NCI-H748 (cell line): ENCODE data around the gene CD302.
A peak's percentile ranks its signal among the peaks of the same experiment; 100 is the strongest.
"Not testable (repeated sequence)": the region's sequence is repeated elsewhere in the genome, so short reads cannot be mapped to it uniquely, and the experiment has no call there.

Experiments
- DNase-seq: peaks from one replicate; lab custom pipeline; 2025; ENCODE audit not compliant: unreplicated experiment; lab: John Stamatoyannopoulos, UW

The CD302 gene

GRCh38 chr2:159797543-159798375 lies at the start of gene CD302:
Gene CD302 (minus strand): TSS chr2:159798208. CDS start chr2:159798198, 10 bp downstream.
- DNase-seq: peak; percentile 73

- DNase-seq: no peak
Observed at GRCh38 chr2:159846564-159846963, 48.6 kb upstream of the CD302 start.

- DNase-seq: no peak
Observed at GRCh38 chr2:159840616-159841015, 42.6 kb upstream of the CD302 start.

- DNase-seq: no peak
Observed at GRCh38 chr2:159832858-159833257, 34.9 kb upstream of the CD302 start.

GRCh38 chr2:159832026-159832425 lies 34.0 kb upstream of the CD302 start:
- no peak for DNase-seq

GRCh38 chr2:159829376-159829775 lies 31.4 kb upstream of the CD302 start:
- DNase-seq: no peak

GRCh38 chr2:159828738-159829137 lies 30.7 kb upstream of the CD302 start:
- DNase-seq: no peak

- DNase-seq: not testable (repeated sequence)
Observed at GRCh38 chr2:159822478-159822833, 24.4 kb upstream of the CD302 start.

GRCh38 chr2:159821775-159822477 lies 23.9 kb upstream of the CD302 start:
- DNase-seq: peak; percentile 73

GRCh38 chr2:159818940-159819339 lies 20.9 kb upstream of the CD302 start:
- no peak for DNase-seq

- no peak for DNase-seq
Observed at GRCh38 chr2:159817283-159817682, 19.3 kb upstream of the CD302 start.

GRCh38 chr2:159811232-159811631 lies 13.2 kb upstream of the CD302 start:
- DNase-seq: no peak

- no peak for DNase-seq
Observed at GRCh38 chr2:159808032-159808425, 10.0 kb upstream of the CD302 start.

- DNase-seq: peak; percentile 61
Observed at GRCh38 chr2:159807183-159808031, 9.4 kb upstream of the CD302 start.

- DNase-seq: no peak
Observed at GRCh38 chr2:159804941-159805340, 6.9 kb upstream of the CD302 start.

GRCh38 chr2:159803235-159803962 lies 5.4 kb upstream of the CD302 start:
- no peak for DNase-seq

- no peak for DNase-seq
Observed at GRCh38 chr2:159802673-159803072, 4.7 kb upstream of the CD302 start.

- peak; percentile 20 for DNase-seq
Observed at GRCh38 chr2:159799833-159800232, 1.8 kb upstream of the CD302 start.

GRCh38 chr2:159798376-159798725 lies 343 bp upstream of the CD302 start:
- DNase-seq: peak; percentile 72

GRCh38 chr2:159797225-159797542 lies 824 bp downstream of the CD302 start:
- DNase-seq: no peak
